H9 (cell line): ENCODE measurements around the gene REEP1. TPM values are rescaled to one million over a fixed set of nuclear protein-coding genes. Genes with fewer than 3 reads are reported as not detected.
"Not testable (repeated sequence)": the region's sequence is repeated elsewhere in the genome, so short reads cannot be mapped to it uniquely, and the experiment has no call there.

ENCODE experiments used
- DNase-seq: peaks from one replicate; pipeline ENCODE4 v3.0.0-alpha.2; 2017
- H2AFZ ChIP-seq: one replicate; pipeline ENCODE4 v1.6.1; 2013; ENCODE audit warnings: mild to moderate bottlenecking, low read length, control low read depth, moderate library complexity
- H2AK5ac ChIP-seq: 2 replicates; pipeline ENCODE4 v1.6.1; 2013; ENCODE audit warnings: low read length, control low read depth, mixed read lengths; ENCODE audit not compliant: insufficient read length
- H2BK120ac ChIP-seq: one replicate; pipeline ENCODE4 v1.6.1; 2013; ENCODE audit warnings: low read depth, mild to moderate bottlenecking, low read length, control low read depth, inconsistent platforms; ENCODE audit not compliant: poor library complexity, severe bottlenecking
- H2BK12ac ChIP-seq: 2 replicates; pipeline ENCODE4 v1.6.1; 2013; ENCODE audit warnings: low read length, control low read depth, mixed read lengths, low read depth; ENCODE audit not compliant: insufficient read length
- H2BK15ac ChIP-seq: 2 replicates; pipeline ENCODE4 v1.6.1; 2013; ENCODE audit warnings: low read depth, low read length, control low read depth
- H2BK20ac ChIP-seq: one replicate; pipeline ENCODE4 v1.6.1; 2013; ENCODE audit warnings: low read depth, mild to moderate bottlenecking, low read length, control low read depth, inconsistent platforms; ENCODE audit not compliant: poor library complexity, severe bottlenecking
- H2BK5ac ChIP-seq: 2 replicates; pipeline ENCODE4 v1.6.1; 2013; ENCODE audit warnings: low read length, control low read depth, mixed read lengths; ENCODE audit not compliant: insufficient read length
- H3K14ac ChIP-seq: 2 replicates; pipeline ENCODE4 v1.6.1; 2013; ENCODE audit warnings: low read length, control low read depth; ENCODE audit not compliant: insufficient read depth
- H3K18ac ChIP-seq: 2 replicates; pipeline ENCODE4 v1.6.1; 2013; ENCODE audit warnings: low read depth, mild to moderate bottlenecking, mixed read lengths, low read length, control low read depth; ENCODE audit not compliant: insufficient read length
- H3K23ac ChIP-seq: 2 replicates; pipeline ENCODE4 v1.6.1; 2013; ENCODE audit warnings: low read length, control low read depth, mixed read lengths, low read depth; ENCODE audit not compliant: insufficient read length
- H3K23me2 ChIP-seq: 2 replicates; pipeline ENCODE4 v1.6.1; 2013; ENCODE audit warnings: low read depth, mild to moderate bottlenecking, mixed read lengths, low read length, control low read depth; ENCODE audit not compliant: insufficient read length, poor library complexity, severe bottlenecking
- H3K27ac ChIP-seq: 2 replicates; pipeline ENCODE4 v1.5.1; 2013; ENCODE audit warnings: low read length, control low read depth, mixed read lengths, low read depth; ENCODE audit not compliant: insufficient read length
- H3K27me3 ChIP-seq: 2 replicates; pipeline ENCODE4 v1.6.1; 2013; ENCODE audit warnings: low read length, control low read depth, inconsistent platforms; ENCODE audit not compliant: insufficient read depth
- H3K4ac ChIP-seq: 2 replicates; pipeline ENCODE4 v1.6.1; 2013; ENCODE audit warnings: low read depth, mild to moderate bottlenecking, control low read depth, inconsistent platforms, low read length, moderate library complexity
- H3K4me1 ChIP-seq: 2 replicates; pipeline ENCODE4 v1.6.1; 2013; ENCODE audit warnings: low read length, control low read depth, inconsistent platforms; ENCODE audit not compliant: insufficient read depth
- H3K4me2 ChIP-seq: 2 replicates; pipeline ENCODE4 v1.6.1; 2013; ENCODE audit warnings: low read length, control low read depth, mixed read lengths; ENCODE audit not compliant: insufficient read length, insufficient read depth
- H3K56ac ChIP-seq: 2 replicates; pipeline ENCODE4 v1.6.1; 2013; ENCODE audit warnings: low read depth, mild to moderate bottlenecking, mixed read lengths, low read length, control low read depth; ENCODE audit not compliant: insufficient read length
- H3K79me1 ChIP-seq: 2 replicates; pipeline ENCODE4 v1.6.1; 2013; ENCODE audit warnings: low read depth, mild to moderate bottlenecking, moderate library complexity, low read length, control low read depth, inconsistent platforms; ENCODE audit not compliant: insufficient read depth, poor library complexity, severe bottlenecking
- H3K79me2 ChIP-seq: 2 replicates; pipeline ENCODE4 v1.6.1; 2013; ENCODE audit warnings: low read length, control low read depth, inconsistent platforms; ENCODE audit not compliant: insufficient read depth
- H3K9ac ChIP-seq: 2 replicates; pipeline ENCODE4 v1.6.1; 2013; ENCODE audit warnings: low read length, control low read depth, mixed read lengths; ENCODE audit not compliant: insufficient read length; ENCODE audit errors: extremely low read depth
- H3K9me3 ChIP-seq: one replicate; pipeline ENCODE4 v1.6.1; 2013; ENCODE audit warnings: low read depth, low read length, inconsistent platforms; ENCODE audit not compliant: control insufficient read depth
- H3T11ph ChIP-seq: one replicate; pipeline ENCODE4 v1.6.1; 2013; ENCODE audit warnings: mild to moderate bottlenecking, low read length, control low read depth, inconsistent platforms
- H4K20me1 ChIP-seq: one replicate; pipeline ENCODE4 v1.6.1; 2013; ENCODE audit not compliant: control insufficient read depth, insufficient read length, insufficient read depth
- H4K5ac ChIP-seq: 2 replicates; pipeline ENCODE4 v1.6.1; 2013; ENCODE audit warnings: low read depth, mild to moderate bottlenecking, mixed read lengths, low read length, control low read depth; ENCODE audit not compliant: insufficient read length
- H4K8ac ChIP-seq: replicated peaks from 2 replicates; pipeline ENCODE4 v1.6.1; 2013; ENCODE audit warnings: low read length, control low read depth, mixed read lengths, low read depth; ENCODE audit not compliant: insufficient read length
- H4K91ac ChIP-seq: 2 replicates; pipeline ENCODE4 v1.6.1; 2013; ENCODE audit warnings: low read depth, mild to moderate bottlenecking, moderate library complexity, mixed read lengths, low read length, control low read depth; ENCODE audit not compliant: insufficient read length
- H3K27ac Mint-ChIP-seq, 3 experiments: 2 replicates in 2 of 3; 3 replicates in 1 of 3; pipeline ENCODE4 v1.8.0; 2020 to 2021; ENCODE audit warnings: mixed read lengths in 3 of 3, mild to moderate bottlenecking in 1 of 3, moderate library complexity in 1 of 3
- H3K27me3 Mint-ChIP-seq: 2 replicates; pipeline ENCODE4 v1.8.0; 2021; ENCODE audit warnings: low read depth, mild to moderate bottlenecking, moderate library complexity, mixed read lengths
- H3K36me3 Mint-ChIP-seq, 3 experiments: 2 replicates in 2 of 3; 3 replicates in 1 of 3; pipeline ENCODE4 v1.8.0; 2020 to 2021; ENCODE audit warnings: low read depth in 3 of 3, mixed read lengths in 3 of 3; ENCODE audit not compliant: insufficient read depth in 1 of 3
- H3K4me1 Mint-ChIP-seq, 2 experiments: 2 replicates each; pipeline ENCODE4 v1.8.0; 2020; ENCODE audit warnings: mixed read lengths in 2 of 2
- H3K4me3 Mint-ChIP-seq, 2 experiments: 2 replicates in 1 of 2; 3 replicates in 1 of 2; pipeline ENCODE4 v1.8.0; 2020 to 2021; ENCODE audit warnings: mild to moderate bottlenecking in 2 of 2, mixed read lengths in 2 of 2, moderate library complexity in 1 of 2
- H3K9me3 Mint-ChIP-seq, 2 experiments: 2 replicates in 1 of 2; 3 replicates in 1 of 2; pipeline ENCODE4 v1.8.0; 2020; ENCODE audit warnings: mild to moderate bottlenecking in 2 of 2, mixed read lengths in 2 of 2, moderate library complexity in 1 of 2
- WGBS: extraction: QIAGEN DNeasy Blood & Tissue Kit; methylation state at CpG from one replicate; pipeline ENCODE4 v1.1.7; 2013; ENCODE audit warnings: missing lambda C conversion rate, low lambda C conversion rate, mixed read lengths; ENCODE audit not compliant: insufficient read length; ENCODE audit errors: extremely low coverage; 5-methylcytosine and 5-hydroxymethylcytosine counted together
- total RNA-seq: library from RNA; stranded (reverse); gene quantifications from 2 replicates; pipeline ENCODE4 v1.2.1, GENCODE V29; 2021
- TF ChIP-seq, protein P1 (sequence below): fragments of 200-600 bp; sonication (generic); conservative IDR thresholded peaks from 3 replicates; pipeline ENCODE4 v1.8.0; 2021; ENCODE audit warnings: antibody characterized with exemption, mild to moderate bottlenecking

Gene REEP1
- total RNA-seq, 1 experiment from 2014 or later: 1.3 TPM

DNA sequence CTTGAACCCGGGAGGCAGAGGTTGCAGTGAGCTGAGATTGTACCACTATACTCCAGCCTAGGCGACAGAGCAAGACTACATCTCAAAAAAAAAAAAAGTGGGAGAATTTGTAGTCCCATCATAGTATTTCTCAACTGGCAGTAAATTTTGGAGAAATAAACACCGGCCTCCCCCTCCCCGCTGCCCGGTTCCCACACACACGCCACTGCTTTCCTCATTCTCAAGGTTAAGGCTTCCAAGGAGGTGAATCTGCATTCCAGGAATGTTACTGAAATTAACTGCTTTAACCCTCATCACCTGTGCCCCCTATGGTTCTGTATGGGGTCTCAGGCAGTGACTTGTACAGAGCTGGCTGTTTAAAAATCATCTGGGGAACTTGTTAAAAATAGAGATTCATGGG is 88.2 kb downstream of the REEP1 start:
- Histone ChIP-seq H4K20me1 (no peaks in the 10 kb centered on the region), H3K23me2 (no peaks in the 10 kb centered on the region), H2BK15ac (no peak overlapping the region), H3K9ac (no peak overlapping the region), H4K91ac (no peak overlapping the region), H3K27me3 (no peaks in the 10 kb centered on the region), H2BK120ac (no peak overlapping the region), H2BK5ac (no peak overlapping the region), H2BK20ac (no peak overlapping the region), H2AK5ac (no peak overlapping the region), H3K27ac (no peak overlapping the region), H3K9me3 (no peaks in the 10 kb centered on the region), H4K8ac (no peak overlapping the region), H3K4me1 (no peaks in the 10 kb centered on the region; the same call in 1 of the 2 replicates), H2AFZ (no peak overlapping the region), H3K14ac (no peak overlapping the region), H3K23ac (no peak overlapping the region), H2BK12ac (no peak overlapping the region), H3K79me1 (no peaks in the 10 kb centered on the region), H3K18ac (no peak overlapping the region), H3K56ac (no peak overlapping the region), H3T11ph (no peak overlapping the region), H3K79me2 (no peaks in the 10 kb centered on the region), H3K4me2 (no peak overlapping the region), H4K5ac (no peak overlapping the region), H3K4ac (no peak overlapping the region)
- Mint-ChIP-seq H3K9me3 (peaks cover 0 to 5% of the 10 kb centered on the region in 2 experiments; a peak in 3 of 5 replicates), H3K4me1 (peaks cover 7 to 15% of the 10 kb centered on the region in 2 experiments), H3K27ac (peak overlapping the region in 1 of 3 experiments; percentile 60; a peak in 1 of 7 replicates), H3K4me3 (no peak overlapping the region), H3K27me3 (peaks cover 4% of the 10 kb centered on the region), H3K36me3 (no peaks in the 10 kb centered on the region)
- DNase-seq: no peak
- no CpG with 5 or more reads among the region's 6 CpGs for WGBS
- TF ChIP-seq, protein P1, sequence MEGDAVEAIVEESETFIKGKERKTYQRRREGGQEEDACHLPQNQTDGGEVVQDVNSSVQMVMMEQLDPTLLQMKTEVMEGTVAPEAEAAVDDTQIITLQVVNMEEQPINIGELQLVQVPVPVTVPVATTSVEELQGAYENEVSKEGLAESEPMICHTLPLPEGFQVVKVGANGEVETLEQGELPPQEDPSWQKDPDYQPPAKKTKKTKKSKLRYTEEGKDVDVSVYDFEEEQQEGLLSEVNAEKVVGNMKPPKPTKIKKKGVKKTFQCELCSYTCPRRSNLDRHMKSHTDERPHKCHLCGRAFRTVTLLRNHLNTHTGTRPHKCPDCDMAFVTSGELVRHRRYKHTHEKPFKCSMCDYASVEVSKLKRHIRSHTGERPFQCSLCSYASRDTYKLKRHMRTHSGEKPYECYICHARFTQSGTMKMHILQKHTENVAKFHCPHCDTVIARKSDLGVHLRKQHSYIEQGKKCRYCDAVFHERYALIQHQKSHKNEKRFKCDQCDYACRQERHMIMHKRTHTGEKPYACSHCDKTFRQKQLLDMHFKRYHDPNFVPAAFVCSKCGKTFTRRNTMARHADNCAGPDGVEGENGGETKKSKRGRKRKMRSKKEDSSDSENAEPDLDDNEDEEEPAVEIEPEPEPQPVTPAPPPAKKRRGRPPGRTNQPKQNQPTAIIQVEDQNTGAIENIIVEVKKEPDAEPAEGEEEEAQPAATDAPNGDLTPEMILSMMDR: no peak

DNA sequence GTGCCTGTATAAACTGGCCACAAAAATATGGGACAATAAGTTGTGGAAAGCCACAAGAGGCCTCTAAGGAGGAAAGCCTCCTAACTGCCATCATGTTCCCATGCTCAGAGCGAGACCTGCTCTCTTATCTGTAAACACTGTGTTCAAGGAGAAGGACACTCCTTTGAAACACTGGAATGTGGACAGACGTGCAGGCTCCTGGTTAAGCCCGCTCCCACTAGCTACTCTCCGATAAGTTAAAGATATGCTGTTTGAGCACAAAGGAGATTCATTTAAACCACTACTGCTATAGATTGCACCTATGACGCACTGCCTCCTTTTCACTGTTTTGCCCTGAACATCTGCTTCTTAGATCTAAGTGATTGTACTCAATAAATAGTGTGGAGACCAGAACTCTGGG is 92.2 kb downstream of the REEP1 start:
- not testable (repeated sequence) for DNase-seq, H4K8ac ChIP-seq, H3K4ac ChIP-seq, H2BK15ac ChIP-seq, H3K27me3 ChIP-seq, H2AFZ ChIP-seq, H2BK20ac ChIP-seq, H3K14ac ChIP-seq, H2AK5ac ChIP-seq, H4K5ac ChIP-seq, H3K56ac ChIP-seq, H3K79me2 ChIP-seq, H3K4me1 Mint-ChIP-seq, H3K4me1 ChIP-seq, H3T11ph ChIP-seq, H3K9me3 ChIP-seq, H3K9me3 Mint-ChIP-seq, H2BK120ac ChIP-seq, H4K20me1 ChIP-seq, H2BK5ac ChIP-seq, H4K91ac ChIP-seq, H2BK12ac ChIP-seq, H3K9ac ChIP-seq, H3K27ac ChIP-seq, H3K18ac ChIP-seq, H3K4me3 Mint-ChIP-seq, H3K36me3 Mint-ChIP-seq, H3K4me2 ChIP-seq, H3K23me2 ChIP-seq, H3K79me1 ChIP-seq, H3K23ac ChIP-seq
- peak overlapping the region in 1 of 3 experiments; percentile 83; a peak in 1 of 7 replicates for H3K27ac Mint-ChIP-seq
- WGBS: no CpG with 5 or more reads among the region's 5 CpGs
- peaks cover 13% of the 10 kb centered on the region for H3K27me3 Mint-ChIP-seq
